ENCODE data around the gene PRR22. TPM values are rescaled to one million over a fixed set of nuclear protein-coding genes. Genes with fewer than 3 reads are reported as not detected.
A peak's percentile ranks its signal among the peaks of the same experiment; 100 is the strongest.

PRR22 gene
- total RNA-seq, 4 donors from 2014 or later = 0.25 to 1.2 (median 0.62) TPM

DNA sequence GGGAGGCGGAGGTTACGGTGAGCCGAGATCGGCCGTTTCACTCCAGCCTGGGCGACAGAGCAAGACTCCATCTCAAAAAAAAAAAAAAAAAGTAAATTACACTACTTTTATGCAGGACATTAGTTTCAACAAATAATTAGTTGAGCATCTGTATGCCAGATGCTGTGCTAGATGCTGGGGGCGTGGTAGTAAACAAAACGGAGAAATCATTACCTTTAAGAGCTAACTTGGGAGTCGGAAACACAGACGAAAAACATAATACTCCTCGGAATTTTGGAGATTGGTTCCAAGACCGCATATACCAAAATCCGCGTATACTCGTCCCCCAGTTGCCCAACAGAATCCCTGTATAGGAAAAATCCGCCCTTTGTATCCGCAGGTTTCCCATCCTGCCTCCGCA lies 7.7 kb upstream of the PRR22 start:
- no peak for TF ChIP-seq POLR2A (IDR thresholded peaks at IDR 0.05)
- TF ChIP-seq, protein P1, sequence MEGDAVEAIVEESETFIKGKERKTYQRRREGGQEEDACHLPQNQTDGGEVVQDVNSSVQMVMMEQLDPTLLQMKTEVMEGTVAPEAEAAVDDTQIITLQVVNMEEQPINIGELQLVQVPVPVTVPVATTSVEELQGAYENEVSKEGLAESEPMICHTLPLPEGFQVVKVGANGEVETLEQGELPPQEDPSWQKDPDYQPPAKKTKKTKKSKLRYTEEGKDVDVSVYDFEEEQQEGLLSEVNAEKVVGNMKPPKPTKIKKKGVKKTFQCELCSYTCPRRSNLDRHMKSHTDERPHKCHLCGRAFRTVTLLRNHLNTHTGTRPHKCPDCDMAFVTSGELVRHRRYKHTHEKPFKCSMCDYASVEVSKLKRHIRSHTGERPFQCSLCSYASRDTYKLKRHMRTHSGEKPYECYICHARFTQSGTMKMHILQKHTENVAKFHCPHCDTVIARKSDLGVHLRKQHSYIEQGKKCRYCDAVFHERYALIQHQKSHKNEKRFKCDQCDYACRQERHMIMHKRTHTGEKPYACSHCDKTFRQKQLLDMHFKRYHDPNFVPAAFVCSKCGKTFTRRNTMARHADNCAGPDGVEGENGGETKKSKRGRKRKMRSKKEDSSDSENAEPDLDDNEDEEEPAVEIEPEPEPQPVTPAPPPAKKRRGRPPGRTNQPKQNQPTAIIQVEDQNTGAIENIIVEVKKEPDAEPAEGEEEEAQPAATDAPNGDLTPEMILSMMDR (IDR thresholded peaks at IDR 0.05) = no peak
- WGBS, 2 donors = 76 to 83% methylated on average over 18 of the region's 18 CpGs
- intact Hi-C loops (cut with DNase I; ENCODE audit: low total_unique reads) = no loop called here
- DNase-seq (ENCODE audit: low spot score in 2 of 2) = no peak
- no peak overlapping the region for H3K4me3 ChIP-seq (ENCODE audit: low read depth, poor library complexity, severe bottlenecking)

DNA sequence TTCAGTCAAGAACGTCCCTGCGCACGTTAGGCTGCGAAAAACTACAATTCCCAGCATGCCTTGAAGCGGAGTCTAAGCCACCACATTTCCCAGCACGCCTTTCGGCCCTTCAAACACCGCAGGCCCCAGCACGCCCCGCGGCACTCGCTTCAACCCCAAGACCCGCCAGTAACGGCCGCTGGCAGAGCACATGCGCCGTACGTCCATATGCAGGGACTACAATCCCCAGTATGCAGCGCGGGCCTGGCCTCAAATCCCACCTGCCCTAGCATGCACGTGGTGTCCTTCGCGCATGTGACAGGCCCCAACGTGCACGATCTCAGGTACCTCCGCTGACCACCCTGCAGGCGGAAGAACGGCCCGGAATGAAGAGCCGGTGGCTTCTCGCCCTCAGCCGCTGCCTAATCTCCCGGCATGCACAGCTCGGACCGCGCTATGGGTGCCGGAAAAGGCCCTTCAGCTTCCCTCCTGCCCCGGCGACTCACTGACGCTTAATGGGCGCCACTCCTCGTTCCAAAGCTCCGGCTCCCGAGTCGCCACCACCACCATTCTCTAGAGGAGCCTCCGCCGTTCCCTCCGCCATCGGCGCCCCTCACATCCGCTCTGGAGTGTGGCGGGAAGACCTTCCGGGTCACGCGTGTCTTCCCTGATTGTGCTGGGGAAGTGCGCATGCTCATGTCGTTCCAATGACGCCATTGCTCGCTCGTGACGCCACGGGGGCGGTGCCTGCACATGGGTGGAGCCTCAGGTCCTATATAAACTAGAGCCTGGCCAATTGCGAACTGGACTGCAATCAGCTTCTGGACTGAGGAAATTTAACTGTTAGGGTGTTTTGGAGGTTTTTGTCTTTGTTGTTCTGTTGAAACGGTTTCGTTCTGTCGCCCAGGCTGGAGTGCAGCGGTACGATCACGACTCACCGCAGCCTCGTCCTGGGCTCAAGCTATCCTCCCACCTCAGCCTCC lies 6.3 kb upstream of the PRR22 start, which contains the start of gene DUS3L:
Gene DUS3L, minus strand, starts transcription at position 605 of the 962 bp plus-strand sequence. Its CDS starts 22 bp downstream, at position 583.
- 12 to 21% methylated on average over 39 to 70 of the region's 72 CpGs for WGBS, 2 donors
- intact Hi-C loops (cut with DNase I; ENCODE audit: low total_unique reads) = no loop called here
- peak within 1 kb of the TSS; percentile 67 for H3K4me3 ChIP-seq (ENCODE audit: low read depth, poor library complexity, severe bottlenecking)
- TF ChIP-seq, protein P1 (IDR thresholded peaks at IDR 0.05) = no peak
- TF ChIP-seq POLR2A (IDR thresholded peaks at IDR 0.05) = no peak
- peak; percentile 97 to 99 for DNase-seq (ENCODE audit: low spot score in 2 of 2)

DNA sequence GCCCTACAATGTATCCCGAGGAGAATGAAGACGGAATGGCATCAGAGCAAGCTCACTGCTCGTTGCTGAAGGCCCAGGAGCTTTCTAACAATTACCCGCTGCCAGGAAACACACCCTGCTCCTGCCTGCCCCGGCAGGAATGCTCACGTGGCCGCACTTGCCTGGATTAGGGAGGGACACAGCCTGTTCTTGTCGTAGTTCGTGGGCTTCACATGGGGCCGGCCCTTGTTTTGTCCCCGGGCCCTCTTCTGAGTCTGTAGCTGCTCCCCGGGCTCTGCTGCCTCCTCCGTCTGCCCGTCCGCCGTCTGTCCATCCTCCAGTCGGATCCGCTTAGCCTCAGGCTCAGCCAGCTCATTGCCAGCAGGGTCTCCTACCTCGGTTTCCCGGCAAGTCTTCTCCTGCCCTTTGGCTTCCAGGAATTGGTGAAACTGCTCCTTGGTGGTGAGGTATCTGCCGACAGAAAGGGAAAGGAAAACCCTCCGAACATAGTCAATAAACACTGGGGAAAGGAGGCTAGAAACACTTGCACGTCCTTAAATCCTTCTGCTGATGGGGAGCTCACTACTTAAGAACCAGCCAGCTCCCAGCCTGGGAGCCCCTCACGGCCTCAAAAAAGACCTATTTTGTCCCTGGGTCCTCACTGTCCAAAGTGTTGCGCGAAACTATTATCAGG lies 5.5 kb upstream of the PRR22 start:
- peak; percentile 57 to 92 for DNase-seq (ENCODE audit: low spot score in 2 of 2)
- H3K4me3 ChIP-seq (ENCODE audit: low read depth, poor library complexity, severe bottlenecking) = peak overlapping the region; percentile 5
- no peak for TF ChIP-seq POLR2A (IDR thresholded peaks at IDR 0.05)
- TF ChIP-seq, protein P1 (IDR thresholded peaks at IDR 0.05) = no peak
- WGBS, 2 donors = 42 to 52% methylated on average over 26 of the region's 26 CpGs
- intact Hi-C loops (cut with DNase I; ENCODE audit: low total_unique reads) = no loop called here

DNA sequence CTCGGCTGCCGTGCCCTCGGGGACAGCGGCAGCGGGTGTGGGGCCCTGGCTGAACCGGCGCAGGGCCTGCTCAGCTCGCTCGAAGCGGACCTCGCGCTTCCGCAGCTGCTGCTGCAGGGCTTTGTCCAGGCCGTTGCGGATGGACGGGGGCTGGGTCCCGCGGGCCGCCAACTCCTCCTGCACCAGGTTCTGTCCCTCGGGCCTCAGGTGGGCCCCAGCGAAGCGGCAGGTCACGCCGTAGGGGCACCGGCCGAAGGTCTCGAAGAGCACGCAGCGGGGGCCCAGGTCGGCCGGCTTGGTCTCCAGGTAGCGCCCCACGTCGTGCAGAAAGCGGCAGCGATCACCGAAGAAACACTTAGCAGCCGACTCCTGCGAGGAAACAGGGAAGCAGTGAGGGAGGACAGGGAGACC lies 4.8 kb upstream of the PRR22 start:
- intact Hi-C loops (cut with DNase I; ENCODE audit: low total_unique reads) = no loop called here
- no peak for DNase-seq (ENCODE audit: low spot score in 2 of 2)
- 73 to 82% methylated on average over 39 of the region's 39 CpGs for WGBS, 2 donors
- TF ChIP-seq, protein P1 (IDR thresholded peaks at IDR 0.05) = no peak
- no peak for TF ChIP-seq POLR2A (IDR thresholded peaks at IDR 0.05)
- H3K4me3 ChIP-seq (ENCODE audit: low read depth, poor library complexity, severe bottlenecking) = no peak overlapping the region

DNA sequence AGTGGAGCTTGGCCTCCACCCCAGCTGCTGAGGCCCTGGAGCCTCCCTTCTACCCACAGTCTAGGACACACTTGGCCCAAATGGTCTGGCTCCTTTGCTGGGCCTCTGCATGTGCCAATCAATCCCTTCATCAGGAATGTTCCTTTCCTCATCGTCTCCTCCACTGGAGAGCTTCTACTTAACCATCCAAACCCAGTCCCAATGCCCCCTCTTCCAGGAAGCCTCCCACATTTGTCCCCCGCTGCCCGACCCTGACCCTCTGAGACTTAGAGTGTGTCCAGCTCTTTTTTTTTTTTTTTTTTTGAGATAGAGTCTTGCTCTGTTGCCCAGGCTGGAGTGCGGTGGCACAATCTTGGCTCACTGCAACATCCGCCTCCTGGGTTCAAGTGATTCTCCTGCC lies 3.9 kb upstream of the PRR22 start:
- no peak overlapping the region for H3K4me3 ChIP-seq (ENCODE audit: low read depth, poor library complexity, severe bottlenecking)
- intact Hi-C loops (cut with DNase I; ENCODE audit: low total_unique reads) = no loop called here
- WGBS, 2 donors = 81 to 96% methylated on average over 5 of the region's 5 CpGs
- TF ChIP-seq, protein P1 (IDR thresholded peaks at IDR 0.05) = no peak
- no peak for TF ChIP-seq POLR2A (IDR thresholded peaks at IDR 0.05)
- no peak for DNase-seq (ENCODE audit: low spot score in 2 of 2)

All from lower leg skin (tissue), 4 donors.